GM12872 (cell line): ENCODE data around the gene EID2B.

Experiments
- CTCF ChIP-seq: IDR thresholded peaks from 3 replicates; pipeline ENCODE4 v1.5.1; 2011; ENCODE audit warnings: low read depth, mild to moderate bottlenecking, low read length, moderate library complexity; ENCODE audit not compliant: insufficient read depth

Gene EID2B

GRCh38 chr19:39497996-39498797, 34.5 kb downstream of the EID2B start:
- TF ChIP-seq CTCF, result peak; percentile 31; the same call in 2 of the 3 replicates

DNA sequence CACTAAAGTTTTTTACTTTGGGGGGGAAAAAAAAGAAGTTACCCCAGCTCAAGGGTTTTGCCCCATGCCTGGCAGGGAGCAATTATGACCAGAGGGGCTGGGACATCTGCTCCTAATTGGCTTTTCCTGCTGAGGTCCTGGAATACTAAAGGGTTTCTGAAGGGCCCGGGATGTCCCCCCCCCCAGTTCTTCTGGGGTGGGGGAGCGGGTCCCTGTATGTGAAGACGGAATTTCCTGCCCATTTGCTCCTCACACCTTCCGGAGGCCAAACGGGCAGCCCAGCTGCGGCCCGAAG, 35.0 kb downstream of the EID2B start:
- TF ChIP-seq CTCF, result no peak

DNA sequence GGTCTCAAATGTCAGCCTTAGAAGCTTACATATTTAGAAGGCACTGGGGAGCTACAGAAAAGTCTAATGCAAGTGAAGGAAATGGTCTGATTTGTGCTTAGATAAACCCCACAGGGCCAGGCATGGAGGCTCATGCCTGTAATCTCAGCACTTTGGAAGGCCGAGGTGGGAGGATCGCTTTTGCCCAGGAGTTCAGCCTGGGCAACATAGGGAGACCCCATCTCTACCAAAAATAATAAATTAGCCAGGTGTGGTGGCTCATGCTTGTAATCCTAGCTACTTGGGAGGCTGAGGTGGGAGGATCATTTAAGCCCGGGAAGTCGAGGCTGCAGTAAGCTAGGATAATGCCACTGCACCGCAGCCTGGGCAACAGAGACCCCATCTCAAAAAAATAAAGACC, 36.6 kb downstream of the EID2B start:
- TF ChIP-seq CTCF, result no peak

DNA sequence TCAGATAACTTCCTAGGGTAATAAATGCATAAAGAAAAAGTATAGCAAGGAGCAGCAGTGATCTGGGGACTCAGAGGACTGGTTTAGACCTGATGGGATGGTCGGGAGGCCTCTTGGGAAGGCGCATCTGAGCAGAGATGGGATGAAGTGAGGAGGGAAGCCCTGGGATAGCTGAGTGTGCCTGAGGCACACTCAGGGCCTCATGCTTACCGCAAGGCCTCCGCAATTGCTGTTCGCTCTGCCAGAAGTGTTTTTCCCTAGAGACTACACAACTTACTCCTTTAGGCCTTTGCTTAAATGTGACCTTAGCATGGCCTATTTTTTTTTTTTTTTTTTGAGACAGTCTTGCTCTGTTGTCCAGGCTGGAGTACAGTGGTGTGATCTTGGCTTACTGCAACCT, 38.0 kb downstream of the EID2B start:
- no peak for TF ChIP-seq CTCF

DNA sequence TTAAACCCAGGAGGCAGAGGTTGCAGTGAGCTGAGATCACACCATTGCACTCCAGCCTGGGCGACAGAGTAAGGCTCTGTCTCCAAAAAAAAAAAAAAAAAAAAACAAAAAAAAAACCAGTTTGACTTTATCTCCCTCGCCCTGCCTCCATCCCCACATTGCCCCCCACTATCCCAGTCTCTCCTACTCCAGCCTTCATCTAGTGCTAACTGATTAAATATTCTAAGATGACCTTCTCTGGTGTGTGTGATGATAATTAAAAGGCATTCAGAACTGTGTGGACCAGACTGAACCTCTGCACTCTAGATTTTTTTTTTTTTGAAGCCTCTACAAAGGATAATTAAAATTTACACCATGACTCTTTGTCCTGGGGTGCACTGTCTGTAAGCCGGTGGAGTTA, 39.9 kb downstream of the EID2B start:
- TF ChIP-seq CTCF, result no peak

GRCh38 chr19:39492225-39492624, 40.4 kb downstream of the EID2B start:
- TF ChIP-seq CTCF, result no peak

- TF ChIP-seq CTCF, result no peak
Measured at GRCh38 chr19:39489756-39490155, 42.9 kb downstream of the EID2B start.
